SK-N-SH (cell line): ENCODE results near the gene SMYD3. TPM values are rescaled to one million over a fixed set of nuclear protein-coding genes. Genes with fewer than 3 reads are reported as not detected.

Source experiments
- CTCF ChIA-PET: fragments of 300-600, 350-600 bp; formaldehyde crosslinking; extraction: SDS; loops from one replicate; lab custom pipeline; 2021; lab: Yijun Ruan, JAX
- POLR2A ChIA-PET: fragments of 350-600 bp; sonication (Branson Sonifier 250); formaldehyde crosslinking; extraction: SDS; loops from one replicate; lab custom pipeline; 2020; ENCODE audit warnings: antibody characterized with exemption, inconsistent platforms; lab: Yijun Ruan, JAX
- DNase-seq: peaks from one replicate; pipeline ENCODE4 v3.0.0; 2012
- H2AFZ ChIP-seq: fragments of 200-600 bp; sonication (generic); 2 replicates; pipeline ENCODE4 v1.8.1; 2016; ENCODE audit warnings: antibody characterized with exemption, mild to moderate bottlenecking, low read depth
- H3F3A ChIP-seq: fragments of 200-600 bp; sonication (generic); replicated peaks from 2 replicates; pipeline ENCODE3; 2016; ENCODE audit warnings: antibody characterized with exemption, mild to moderate bottlenecking; ENCODE audit not compliant: insufficient read depth
- H3K27ac ChIP-seq, 2 experiments: fragments of 200-500 bp in 1 of 2; fragments of 200-600 bp in 1 of 2; sonication (Bioruptor generic) in 1 of 2; sonication (generic), shearing (Covaris generic) in 1 of 2; 2 replicates each; pipeline versions ENCODE4 v1.5.1 to v1.6.1; 2014 to 2016; ENCODE audit warnings: low read depth in 2 of 2, inconsistent platforms in 1 of 2, low read length in 1 of 2, mild to moderate bottlenecking in 1 of 2, mixed read lengths in 1 of 2
- H3K27me3 ChIP-seq: fragments of 200-600 bp; sonication (generic), shearing (Covaris generic); 2 replicates; pipeline ENCODE4 v1.6.1; 2016; ENCODE audit warnings: mixed run types; ENCODE audit not compliant: insufficient read depth
- H3K36me3 ChIP-seq, 2 experiments: fragments of 200-500 bp in 1 of 2; fragments of 200-600 bp in 1 of 2; sonication (Bioruptor generic) in 1 of 2; sonication (generic) in 1 of 2; replicated peaks in 1 of 2; 2 replicates each; pipeline versions ENCODE3 to v1.5.1; 2014 to 2016; ENCODE audit warnings: low read length in 1 of 2, mild to moderate bottlenecking in 1 of 2; ENCODE audit not compliant: insufficient read depth in 2 of 2, control insufficient read depth in 1 of 2
- H3K4me1 ChIP-seq, 2 experiments: fragments of 200-500 bp in 1 of 2; fragments of 200-600 bp in 1 of 2; sonication (Bioruptor generic) in 1 of 2; sonication (generic), shearing (Covaris generic) in 1 of 2; 2 replicates each; pipeline versions ENCODE4 v1.5.1 to v1.6.1; 2014 to 2016; ENCODE audit warnings: low read depth in 1 of 2, low read length in 1 of 2, mixed run types in 1 of 2; ENCODE audit not compliant: insufficient read depth in 2 of 2, control insufficient read depth in 1 of 2
- H3K4me2 ChIP-seq: fragments of 200-600 bp; sonication (generic), shearing (Covaris generic); 2 replicates; pipeline ENCODE4 v1.6.1; 2017; ENCODE audit warnings: mixed run types
- H3K4me3 ChIP-seq, 2 experiments: fragments of 200-500 bp in 1 of 2; fragments of 200-600 bp in 1 of 2; sonication (Bioruptor generic) in 1 of 2; sonication (generic), shearing (Covaris generic) in 1 of 2; 2 replicates each; pipeline versions ENCODE4 v1.5.1 to v1.8.1; 2014 to 2016; ENCODE audit warnings: low read depth in 2 of 2, inconsistent platforms in 1 of 2, low read length in 1 of 2, mild to moderate bottlenecking in 1 of 2, mixed read lengths in 1 of 2, moderate library complexity in 1 of 2
- H3K79me2 ChIP-seq: fragments of 200-600 bp; sonication (generic); 2 replicates; pipeline ENCODE4 v1.8.1; 2017; ENCODE audit warnings: mild to moderate bottlenecking; ENCODE audit not compliant: insufficient read depth
- H3K9ac ChIP-seq: fragments of 200-600 bp; sonication (generic); 2 replicates; pipeline ENCODE4 v1.6.1; 2017; ENCODE audit warnings: mixed run types
- H3K9me2 ChIP-seq: fragments of 200-600 bp; sonication (generic); 2 replicates; pipeline ENCODE4 v1.6.1; 2017; ENCODE audit warnings: mixed run types
- H3K9me3 ChIP-seq: fragments of 200-600 bp; sonication (generic); 2 replicates; pipeline ENCODE4 v1.6.1; 2017; ENCODE audit warnings: mixed run types, mild to moderate bottlenecking, moderate library complexity
- H4K20me1 ChIP-seq: fragments of 200-600 bp; sonication (generic); 2 replicates; pipeline ENCODE4 v1.6.1; 2017; ENCODE audit warnings: mild to moderate bottlenecking, mixed run types; ENCODE audit not compliant: insufficient read depth
- ELF1 ChIP-seq: IDR thresholded peaks from 2 replicates; pipeline ENCODE4 v1.4.0; 2012
- FOXJ3 ChIP-seq: sonication (generic); formaldehyde crosslinking; IDR thresholded peaks from 2 replicates; pipeline ENCODE4 v1.5.1; 2020; ENCODE audit warnings: mild to moderate bottlenecking, missing genetic modification reagents
- GABPA ChIP-seq: IDR thresholded peaks from 2 replicates; pipeline ENCODE4 v1.4.0; 2012; ENCODE audit warnings: low read depth, mild to moderate bottlenecking
- IRF3 ChIP-seq: fragments of 150-350 bp; IDR thresholded peaks from 2 replicates; pipeline ENCODE4 v1.6.1; 2016; ENCODE audit warnings: mild to moderate bottlenecking, low read depth, low read length
- JUND ChIP-seq: IDR thresholded peaks from 2 replicates; pipeline ENCODE4 v1.4.0; 2012
- MEF2A ChIP-seq: IDR thresholded peaks from 2 replicates; pipeline ENCODE4 v1.4.0; 2012; ENCODE audit warnings: low read depth, borderline replicate concordance
- MXI1 ChIP-seq: IDR thresholded peaks from 2 replicates; pipeline ENCODE4 v1.6.1; 2012; ENCODE audit warnings: mild to moderate bottlenecking, low read depth, low read length, improper control_type of control experiment
- NFIC ChIP-seq: IDR thresholded peaks from 2 replicates; pipeline ENCODE4 v1.4.0; 2012; ENCODE audit warnings: borderline replicate concordance
- NRF1 ChIP-seq: IDR thresholded peaks from 2 replicates; pipeline ENCODE4 v1.6.1; 2012; ENCODE audit warnings: low read depth, mild to moderate bottlenecking, low read length
- POLR2AphosphoS5 ChIP-seq: IDR thresholded peaks from 2 replicates; pipeline ENCODE4 v1.6.1; 2012; ENCODE audit warnings: low read depth, low read length
- RAD21 ChIP-seq: IDR thresholded peaks from 2 replicates; pipeline ENCODE4 v1.6.1; 2012; ENCODE audit warnings: mild to moderate bottlenecking, low read length
- REST ChIP-seq: IDR thresholded peaks from 2 replicates; pipeline ENCODE4 v1.6.1; 2012; ENCODE audit warnings: mild to moderate bottlenecking, low read depth, low read length, moderate library complexity
- RXRA ChIP-seq: IDR thresholded peaks from 2 replicates; pipeline ENCODE4 v1.4.0; 2012; ENCODE audit warnings: low read depth, mild to moderate bottlenecking, borderline replicate concordance
- SIN3A ChIP-seq: IDR thresholded peaks from 2 replicates; pipeline ENCODE4 v1.6.1; 2012; ENCODE audit warnings: low read depth, mild to moderate bottlenecking, low read length, moderate library complexity, borderline replicate concordance
- TAF1 ChIP-seq: IDR thresholded peaks from 2 replicates; pipeline ENCODE4 v1.6.1; 2012; ENCODE audit warnings: low read depth, mild to moderate bottlenecking, low read length, moderate library complexity, borderline replicate concordance
- USF2 ChIP-seq: fragments of 150-350 bp; IDR thresholded peaks from 2 replicates; pipeline ENCODE4 v1.6.1; 2017; ENCODE audit warnings: antibody characterized with exemption, low read length, low read depth, borderline replicate concordance
- YY1 ChIP-seq: IDR thresholded peaks from 2 replicates; pipeline ENCODE4 v1.4.0; 2012; ENCODE audit warnings: low read depth, mild to moderate bottlenecking
- WGBS: methylation state at CpG from one replicate; pipeline ENCODE4 v1.1.6; 2017; ENCODE audit warnings: low lambda C conversion rate; 5-methylcytosine and 5-hydroxymethylcytosine counted together
- polyA plus RNA-seq, 3 experiments: library from polyadenylated mRNA; depleted of rRNA; stranded (reverse); fragments of >200 nt; gene quantifications; 2 replicates each; pipeline ENCODE4 v1.2.3, GENCODE V29; 2012
- TF ChIP-seq, protein P1 (sequence below): IDR thresholded peaks from 2 replicates; pipeline ENCODE4 v1.4.0; 2012; ENCODE audit warnings: low read depth
- TF ChIP-seq, protein P2 (sequence below): IDR thresholded peaks from 2 replicates; pipeline ENCODE4 v1.4.0; 2012; ENCODE audit warnings: low read depth, borderline replicate concordance
- TF ChIP-seq, protein P3 (sequence below): IDR thresholded peaks from 2 replicates; pipeline ENCODE4; 2012

Gene SMYD3
- polyA plus RNA-seq, 1 of the 3 experiments (the other 2 are of a cell fraction): 31.4 TPM

DNA sequence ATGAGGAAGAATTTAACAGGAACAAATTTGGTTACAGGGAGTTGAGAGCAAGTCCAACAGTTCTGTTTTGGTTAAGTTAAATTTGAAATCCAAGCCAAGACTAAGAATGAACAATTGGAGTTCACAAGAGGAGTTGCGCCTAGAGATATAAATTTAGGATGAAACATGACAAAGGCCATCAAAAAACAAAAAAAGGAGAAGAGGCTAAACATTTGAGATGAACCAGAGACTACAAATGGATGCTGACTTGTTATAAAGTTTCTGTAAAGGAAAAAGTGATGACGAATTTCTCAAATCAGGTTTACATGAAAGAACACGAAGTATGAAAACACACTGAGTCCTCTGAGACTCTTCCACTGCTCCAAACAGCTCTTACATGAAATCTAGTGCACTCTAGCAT, 575.6 kb downstream of the SMYD3 start:
- Histone ChIP-seq H3K27me3 (no peaks in the 10 kb centered on the region), H2AFZ (no peak overlapping the region), H3K4me1 (no peaks in the 10 kb centered on the region; a peak in 2 of 4 replicates), H3K9me2 (no peaks in the 10 kb centered on the region), H3K9me3 (no peaks in the 10 kb centered on the region), H3K9ac (no peak overlapping the region), H3K4me3 (no peak overlapping the region), H3K36me3 (peaks cover 0 to 3% of the 10 kb centered on the region in 2 experiments), H3K4me2 (no peak overlapping the region), H3K79me2 (no peaks in the 10 kb centered on the region), H3K27ac (no peak overlapping the region; a peak in 1 of 4 replicates), H3F3A (no peaks in the 10 kb centered on the region), H4K20me1 (no peaks in the 10 kb centered on the region)
- TF ChIP-seq ELF1: no peak
- TF ChIP-seq POLR2AphosphoS5: no peak
- TF ChIP-seq REST: no peak
- TF ChIP-seq, protein P1, sequence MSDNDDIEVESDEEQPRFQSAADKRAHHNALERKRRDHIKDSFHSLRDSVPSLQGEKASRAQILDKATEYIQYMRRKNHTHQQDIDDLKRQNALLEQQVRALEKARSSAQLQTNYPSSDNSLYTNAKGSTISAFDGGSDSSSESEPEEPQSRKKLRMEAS: no peak
- TF ChIP-seq GABPA: no peak
- DNase-seq: no peak
- WGBS: 95% methylated on average over 3 of the region's 3 CpGs
- ChIA-PET POLR2A (no interaction called here), CTCF (no interaction called here)

GRCh38 chr1:245929224-245929623, 577.9 kb downstream of the SMYD3 start:
- Histone ChIP-seq H3K4me2 (no peak overlapping the region), H3K79me2 (no peaks in the 10 kb centered on the region), H3F3A (no peaks in the 10 kb centered on the region), H3K27me3 (no peaks in the 10 kb centered on the region), H3K9me3 (no peaks in the 10 kb centered on the region), H3K4me1 (no peaks in the 10 kb centered on the region; a peak in 2 of 4 replicates), H2AFZ (no peak overlapping the region), H4K20me1 (no peaks in the 10 kb centered on the region), H3K9ac (no peak overlapping the region), H3K36me3 (peaks cover 0 to 3% of the 10 kb centered on the region in 2 experiments), H3K27ac (no peak overlapping the region), H3K4me3 (no peak overlapping the region), H3K9me2 (no peaks in the 10 kb centered on the region)
- POLR2A ChIA-PET: no interaction called here
- no peak for DNase-seq
- 97% methylated on average over 7 of the region's 7 CpGs for WGBS
- CTCF ChIA-PET: interaction anchor here (0.7 kb wide), 1 partner anchor 34 kb away, joined by 3 read pairs; no protein-coding TSS in a partner anchor
- no peak for TF ChIP-seq MEF2A
- TF ChIP-seq RXRA: no peak
- TF ChIP-seq SIN3A: no peak
- TF ChIP-seq YY1: no peak
- no peak for TF ChIP-seq MXI1
- no peak for TF ChIP-seq USF2
- TF ChIP-seq, protein P1: no peak
- no peak for TF ChIP-seq IRF3
- TF ChIP-seq NFIC: no peak
- no peak for TF ChIP-seq JUND
- TF ChIP-seq, protein P2, sequence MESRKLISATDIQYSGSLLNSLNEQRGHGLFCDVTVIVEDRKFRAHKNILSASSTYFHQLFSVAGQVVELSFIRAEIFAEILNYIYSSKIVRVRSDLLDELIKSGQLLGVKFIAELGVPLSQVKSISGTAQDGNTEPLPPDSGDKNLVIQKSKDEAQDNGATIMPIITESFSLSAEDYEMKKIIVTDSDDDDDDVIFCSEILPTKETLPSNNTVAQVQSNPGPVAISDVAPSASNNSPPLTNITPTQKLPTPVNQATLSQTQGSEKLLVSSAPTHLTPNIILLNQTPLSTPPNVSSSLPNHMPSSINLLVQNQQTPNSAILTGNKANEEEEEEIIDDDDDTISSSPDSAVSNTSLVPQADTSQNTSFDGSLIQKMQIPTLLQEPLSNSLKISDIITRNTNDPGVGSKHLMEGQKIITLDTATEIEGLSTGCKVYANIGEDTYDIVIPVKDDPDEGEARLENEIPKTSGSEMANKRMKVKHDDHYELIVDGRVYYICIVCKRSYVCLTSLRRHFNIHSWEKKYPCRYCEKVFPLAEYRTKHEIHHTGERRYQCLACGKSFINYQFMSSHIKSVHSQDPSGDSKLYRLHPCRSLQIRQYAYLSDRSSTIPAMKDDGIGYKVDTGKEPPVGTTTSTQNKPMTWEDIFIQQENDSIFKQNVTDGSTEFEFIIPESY: no peak
- no peak for TF ChIP-seq RAD21
- TF ChIP-seq, protein P3, sequence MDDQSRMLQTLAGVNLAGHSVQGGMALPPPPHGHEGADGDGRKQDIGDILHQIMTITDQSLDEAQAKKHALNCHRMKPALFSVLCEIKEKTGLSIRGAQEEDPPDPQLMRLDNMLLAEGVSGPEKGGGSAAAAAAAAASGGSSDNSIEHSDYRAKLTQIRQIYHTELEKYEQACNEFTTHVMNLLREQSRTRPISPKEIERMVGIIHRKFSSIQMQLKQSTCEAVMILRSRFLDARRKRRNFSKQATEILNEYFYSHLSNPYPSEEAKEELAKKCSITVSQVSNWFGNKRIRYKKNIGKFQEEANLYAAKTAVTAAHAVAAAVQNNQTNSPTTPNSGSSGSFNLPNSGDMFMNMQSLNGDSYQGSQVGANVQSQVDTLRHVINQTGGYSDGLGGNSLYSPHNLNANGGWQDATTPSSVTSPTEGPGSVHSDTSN: no peak
- no peak for TF ChIP-seq NRF1
- TF ChIP-seq TAF1: no peak
- no peak for TF ChIP-seq FOXJ3 (CRISPR knock-in tag)
